ENCODE results near the gene ATP8A2.

GRCh38 chr13:26012995-26013394 lies 641.2 kb downstream of the ATP8A2 start:
- TF ChIP-seq CTCF (IDR thresholded peaks at IDR 0.05): no peak
- no peak for TF ChIP-seq POLR2AphosphoS5 (IDR thresholded peaks at IDR 0.05)
- TF ChIP-seq POLR2A (IDR thresholded peaks at IDR 0.05; ENCODE audit: low read depth): no peak
- no peak for TF ChIP-seq EP300 (IDR thresholded peaks at IDR 0.05)
